Activated CD4-positive, CD25-positive, alpha-beta regulatory T cell treated with anti-CD3 and anti-CD28 coated beads, Interleukin-2, amount 50 U/mL, for 24 hours (primary cell): ENCODE data around the gene CYP26B1.

Source experiments
- ATAC-seq, 2 donors: fragments of 150-1000 bp; cut with Tn5 transposase; one replicate each; pipeline ENCODE4 v1.10.0; 2021; ENCODE audit warnings: mild to moderate bottlenecking in 1 of 2, moderate library complexity in 1 of 2

The CYP26B1 gene

GRCh38 chr2:72154386-72154975, 6.8 kb upstream of the CYP26B1 start:
- no peak for ATAC-seq

DNA sequence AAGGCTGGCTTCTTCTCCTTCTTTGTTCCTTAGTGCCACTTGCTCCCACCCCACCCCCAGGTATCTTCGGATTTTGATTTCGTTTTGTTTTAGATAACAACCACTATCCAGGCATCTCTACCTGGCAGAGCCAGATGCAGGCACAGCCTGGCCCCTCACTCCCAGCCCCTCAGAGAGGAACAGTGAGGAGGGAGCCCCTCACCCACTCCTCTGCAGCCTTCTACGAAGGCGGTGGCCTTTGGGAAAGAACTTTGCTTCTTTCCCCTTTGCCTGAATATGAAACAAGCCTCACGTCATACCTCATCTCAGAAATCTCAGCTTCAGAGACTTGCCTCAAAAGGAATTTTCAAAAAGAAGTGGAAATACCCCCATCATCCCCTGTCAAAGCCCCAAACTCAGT, 6.3 kb upstream of the CYP26B1 start:
- ATAC-seq = no peak

- ATAC-seq = no peak
Measured at GRCh38 chr2:72153026-72153791, 5.5 kb upstream of the CYP26B1 start.

GRCh38 chr2:72150861-72151356, 3.2 kb upstream of the CYP26B1 start:
- ATAC-seq = no peak

DNA sequence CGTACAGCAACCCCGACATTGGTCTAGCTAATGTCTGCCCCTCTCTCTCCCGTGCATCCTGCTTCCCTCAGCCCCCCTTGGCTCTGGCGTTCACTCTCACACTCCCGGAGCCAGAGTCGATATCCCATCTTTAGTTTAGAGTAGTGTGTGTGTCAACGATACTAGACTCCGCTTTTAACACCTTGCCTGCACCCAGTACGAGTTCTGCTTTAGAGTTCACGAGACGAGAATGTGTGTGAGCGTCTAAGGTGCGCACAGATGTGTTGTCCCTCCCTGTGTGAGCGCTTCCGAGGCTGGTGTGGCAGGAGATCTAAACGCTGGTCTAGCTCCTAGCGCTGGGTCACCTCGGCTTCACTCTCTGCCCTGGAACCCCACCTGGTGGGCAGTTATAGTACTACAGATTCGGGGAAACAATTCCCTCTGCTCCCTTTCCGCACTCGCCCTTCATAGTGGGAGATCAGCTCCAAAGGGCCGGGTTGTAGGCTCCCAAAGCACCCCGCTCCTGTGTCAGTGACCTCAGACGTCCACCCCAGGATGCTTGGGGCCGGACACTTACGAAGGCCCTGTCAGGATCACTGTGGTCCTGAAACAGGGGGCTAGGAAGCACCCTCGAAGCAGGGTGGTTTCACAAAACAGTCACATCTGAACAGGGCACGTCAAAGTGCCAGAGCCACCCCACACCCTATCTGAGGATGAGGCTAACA, 2.6 kb upstream of the CYP26B1 start:
- ATAC-seq = peak; percentile 64 to 71

GRCh38 chr2:72149556-72150156, 2.0 kb upstream of the CYP26B1 start:
- ATAC-seq = peak; percentile 18 to 42

GRCh38 chr2:72148837-72149555, 1.3 kb upstream of the CYP26B1 start:
- no peak for ATAC-seq

DNA sequence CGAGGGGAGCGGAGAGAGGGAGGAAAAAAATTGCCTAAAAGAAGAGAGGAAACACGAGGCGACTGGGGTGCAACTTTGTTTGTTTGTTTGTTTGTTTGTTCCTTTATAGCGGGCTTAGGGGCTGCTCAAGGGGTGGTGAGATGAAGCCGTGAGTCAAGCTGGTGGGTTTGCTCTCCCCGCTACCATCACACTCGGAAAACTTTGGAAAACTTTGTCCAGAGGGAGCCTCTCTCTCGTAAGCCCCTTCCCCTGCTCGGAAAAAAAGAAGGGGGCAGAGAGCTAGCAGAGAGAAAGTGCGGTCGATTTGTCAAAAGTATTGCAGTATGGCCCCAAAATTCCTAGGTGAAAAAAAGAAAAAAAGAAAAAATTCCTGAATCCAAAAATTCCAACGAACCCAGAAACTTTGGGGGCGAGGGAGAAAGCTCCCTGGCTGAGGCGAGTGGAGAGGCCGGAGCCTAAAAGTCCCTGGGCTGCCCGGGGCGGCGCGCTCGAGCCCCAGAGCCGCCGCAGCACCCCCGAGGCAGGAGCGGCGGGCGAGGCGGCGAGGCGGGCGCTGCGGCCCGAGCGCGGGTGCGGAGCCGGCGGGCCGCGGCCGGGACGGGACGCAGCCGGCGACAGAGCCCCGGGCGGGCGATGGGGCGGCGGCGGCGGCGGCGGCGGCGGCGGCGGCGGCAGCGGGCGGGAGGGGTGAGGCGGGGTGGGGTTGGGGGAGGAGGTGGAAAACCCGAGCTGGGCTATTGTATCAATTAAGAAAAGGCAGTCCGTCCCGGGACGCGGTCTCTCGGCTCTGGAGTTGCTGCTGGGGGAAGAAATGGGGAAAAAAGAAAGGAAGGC, 558 bp upstream of the CYP26B1 start:
- ATAC-seq = no peak

DNA sequence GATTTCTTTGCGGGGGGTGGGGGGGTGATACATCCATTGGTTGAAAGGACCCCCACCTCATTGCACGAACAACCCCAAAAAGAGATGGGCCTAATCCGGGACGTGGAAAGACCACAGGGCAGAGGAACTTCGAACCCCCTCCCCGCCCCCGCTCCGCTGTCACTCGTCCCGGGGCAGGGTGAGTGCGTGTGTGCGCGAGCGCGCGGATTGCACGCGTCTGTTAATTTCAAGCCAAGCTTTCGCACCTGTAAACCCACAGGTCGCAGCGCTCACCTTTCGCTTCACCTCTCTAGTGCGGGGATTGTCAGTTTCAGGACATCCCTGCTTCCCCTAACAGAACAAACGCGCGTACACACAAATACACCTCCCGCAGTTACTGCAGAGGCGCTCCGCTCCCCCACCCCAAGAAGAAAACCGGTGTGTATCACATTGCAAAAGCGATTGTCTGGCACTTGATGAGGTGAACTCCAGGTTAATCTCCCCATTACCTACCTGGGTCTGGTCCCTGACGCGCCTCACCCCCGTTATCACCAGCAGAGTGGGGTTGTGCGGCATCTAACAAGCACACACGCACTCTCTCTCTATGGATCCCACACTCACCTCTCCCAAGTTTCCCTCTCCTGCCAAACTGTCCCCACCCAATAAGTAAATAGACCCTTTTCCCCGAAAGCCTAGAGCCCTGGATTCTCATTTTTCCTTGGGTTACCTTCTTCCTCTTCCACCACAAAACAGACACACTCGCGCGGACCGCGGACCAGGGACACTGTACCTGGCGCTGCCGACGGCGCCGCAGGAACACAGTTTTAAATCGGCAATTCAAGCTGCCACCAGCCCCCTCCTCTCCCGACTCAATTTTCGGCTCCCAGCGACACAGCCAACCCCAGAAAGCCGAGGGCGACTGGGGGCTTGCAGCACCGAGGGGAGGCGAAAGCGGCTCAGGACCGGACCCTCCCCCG, 1.0 kb downstream of the CYP26B1 start:
- no peak for ATAC-seq

GRCh38 chr2:72145658-72146329, 1.9 kb downstream of the CYP26B1 start:
- ATAC-seq = no peak

GRCh38 chr2:72145289-72145657, 2.4 kb downstream of the CYP26B1 start:
- ATAC-seq = no peak

DNA sequence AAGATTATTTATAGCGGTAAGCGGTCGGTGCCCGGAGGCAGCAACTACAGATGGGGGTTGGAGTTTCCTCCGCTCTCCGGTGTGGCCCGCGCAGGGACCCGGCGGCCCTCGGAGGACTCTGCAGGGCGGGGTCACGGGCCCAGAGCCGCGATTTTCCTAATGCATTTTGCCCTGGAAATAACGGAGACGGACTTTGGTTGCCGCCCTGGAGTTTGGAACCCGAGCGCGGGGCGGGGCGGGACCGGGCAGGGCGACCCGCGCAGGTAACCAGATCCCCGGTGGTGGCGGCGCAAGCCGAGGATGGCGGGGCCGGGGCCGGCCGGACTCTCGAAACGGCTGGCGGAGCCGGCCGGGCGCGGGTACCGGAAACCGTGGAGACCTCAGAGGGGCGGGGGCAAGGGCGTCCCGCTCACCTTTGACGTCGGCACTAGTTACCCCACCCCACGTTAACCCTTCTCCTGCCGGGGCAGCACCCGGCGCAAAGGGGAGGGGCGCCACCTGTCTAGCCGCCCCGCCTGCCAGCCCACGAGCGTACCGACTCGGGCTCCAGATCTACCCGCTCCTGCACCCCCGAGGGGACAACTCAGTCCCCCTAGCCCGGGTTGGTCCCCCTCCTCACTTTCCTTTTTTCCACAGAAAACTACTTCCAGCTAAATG, 2.9 kb downstream of the CYP26B1 start:
- no peak for ATAC-seq

DNA sequence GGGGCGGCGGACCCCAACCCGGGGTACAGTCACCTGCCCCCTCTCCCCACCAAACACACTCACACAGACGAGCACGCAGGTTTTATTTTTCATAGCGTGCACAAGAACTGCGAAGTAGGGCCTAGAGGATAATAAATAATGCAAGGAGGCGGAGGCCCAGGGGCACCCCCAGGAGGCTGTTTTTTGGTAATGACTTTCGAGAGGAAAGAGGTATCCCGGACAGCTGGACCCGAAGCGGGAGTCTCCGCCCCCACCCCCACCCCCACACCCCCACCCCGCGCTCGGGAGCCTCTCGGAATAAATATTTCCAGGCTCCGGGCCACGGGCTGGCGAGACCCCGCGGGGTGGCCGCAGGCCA, 3.4 kb downstream of the CYP26B1 start:
- no peak for ATAC-seq

DNA sequence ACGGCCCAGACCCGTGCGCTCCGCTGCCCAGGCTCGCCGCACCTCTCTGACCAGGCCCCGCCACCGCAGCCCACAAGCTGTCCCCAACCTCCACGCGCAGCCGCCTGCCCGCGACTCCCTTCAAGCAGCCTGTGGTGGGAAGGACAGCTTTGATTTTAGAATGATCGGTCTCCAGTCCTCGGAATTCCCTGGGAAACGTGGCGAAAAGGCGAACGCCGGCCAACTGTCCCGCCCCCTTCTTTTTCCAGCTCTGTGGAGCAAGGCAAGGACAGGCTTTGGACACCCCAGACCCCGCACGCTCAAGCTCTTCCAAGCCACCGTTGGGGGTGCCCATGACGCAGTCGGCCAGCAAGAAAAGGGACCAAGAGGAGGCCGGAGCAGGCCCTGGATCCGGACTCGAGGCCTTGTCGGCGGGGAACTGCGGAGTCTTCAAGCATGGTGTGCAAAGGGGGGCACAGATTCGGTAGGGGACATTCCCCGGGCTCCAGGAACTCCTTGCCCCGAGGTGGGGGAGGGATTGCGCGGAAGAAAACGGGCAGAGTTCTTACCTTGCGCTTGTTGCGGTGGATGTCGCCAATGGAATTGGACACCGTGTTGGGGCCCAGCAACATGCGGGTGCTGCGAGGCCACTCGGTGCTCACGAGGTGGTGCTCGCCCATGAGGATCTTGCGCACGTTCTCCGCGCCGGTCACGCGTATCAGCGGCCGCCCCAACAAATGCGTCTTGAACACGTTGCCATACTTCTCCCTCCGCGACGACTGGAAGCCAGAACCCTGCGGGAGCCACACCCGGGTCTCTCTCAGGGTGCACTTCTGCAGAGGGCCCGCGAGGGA, 4.0 kb downstream of the CYP26B1 start:
- ATAC-seq = no peak

GRCh38 chr2:72142570-72143440, 4.9 kb downstream of the CYP26B1 start:
- no peak for ATAC-seq

GRCh38 chr2:72141881-72142451, 5.7 kb downstream of the CYP26B1 start:
- no peak for ATAC-seq

GRCh38 chr2:72141032-72141645, 6.5 kb downstream of the CYP26B1 start:
- ATAC-seq = no peak
